ENCODE measurements around the gene GRM8.

Gene GRM8

DNA sequence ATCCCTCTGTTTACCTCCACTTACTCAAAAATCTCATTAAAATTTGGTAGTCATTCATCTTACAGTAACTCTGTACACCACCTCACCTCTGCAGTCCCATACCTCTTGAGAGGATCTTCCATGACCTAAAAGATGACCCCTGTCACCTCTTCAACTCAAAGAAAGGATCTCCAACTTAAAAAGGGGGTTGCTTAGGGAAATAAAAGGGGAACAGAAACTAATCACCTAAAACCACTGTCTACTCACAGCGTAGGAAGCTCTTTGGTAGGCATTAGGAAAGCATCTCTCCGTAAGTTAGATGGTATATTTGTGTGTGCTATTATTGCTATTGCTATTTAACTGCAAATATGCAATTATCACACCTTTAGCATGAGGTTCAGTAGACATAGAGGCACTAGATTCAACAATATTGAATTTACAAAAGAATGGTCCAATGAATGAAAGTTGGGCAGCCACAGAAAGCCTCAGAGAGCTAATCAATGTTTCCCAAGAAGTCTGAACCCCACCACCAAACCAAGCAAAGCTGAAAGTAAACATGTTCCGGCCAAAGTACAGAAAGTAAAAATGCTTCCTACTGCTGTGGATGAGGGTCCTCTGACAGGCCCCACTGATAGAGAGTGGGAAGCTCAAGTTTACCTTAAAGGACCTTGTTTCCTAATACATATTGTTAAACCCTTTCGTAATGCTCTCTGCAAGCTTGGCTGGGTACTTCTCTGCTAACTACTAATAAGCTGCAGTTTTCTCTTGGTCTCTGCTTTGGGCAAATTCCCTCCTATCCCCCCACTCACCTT lies 105.8 kb downstream of the GRM8 start:
- DNase-seq: no peak

- no peak for DNase-seq
Observed at GRCh38 chr7:127137146-127137545, 115.6 kb downstream of the GRM8 start.

DNA sequence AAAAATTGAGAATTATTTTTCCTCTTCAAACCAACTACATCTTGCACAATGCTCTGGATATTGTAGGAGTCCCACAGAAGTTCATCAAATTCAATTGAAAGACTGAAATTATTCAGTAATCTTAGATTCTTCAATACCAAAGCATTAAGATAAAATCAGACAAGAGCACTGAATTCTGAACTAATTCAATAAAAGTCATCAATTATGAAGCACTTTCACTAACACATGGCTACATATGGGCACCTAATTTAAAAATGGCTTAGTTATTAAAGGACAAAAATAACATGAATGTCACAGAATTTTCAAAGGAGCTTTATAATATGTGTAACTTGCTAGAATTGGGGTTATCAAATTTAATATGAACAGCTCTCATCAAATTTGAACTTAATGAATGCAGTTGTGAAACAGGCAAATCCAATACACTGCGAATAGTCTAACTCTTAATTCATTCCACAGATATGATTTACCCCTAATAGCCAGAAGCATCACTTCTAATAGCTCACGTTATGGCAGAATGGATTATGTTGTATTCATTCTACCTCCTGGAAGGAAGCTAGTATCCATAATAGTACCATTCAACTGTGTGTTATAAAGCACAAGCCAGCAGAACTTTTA lies 116.8 kb downstream of the GRM8 start:
- no peak for DNase-seq

DNA sequence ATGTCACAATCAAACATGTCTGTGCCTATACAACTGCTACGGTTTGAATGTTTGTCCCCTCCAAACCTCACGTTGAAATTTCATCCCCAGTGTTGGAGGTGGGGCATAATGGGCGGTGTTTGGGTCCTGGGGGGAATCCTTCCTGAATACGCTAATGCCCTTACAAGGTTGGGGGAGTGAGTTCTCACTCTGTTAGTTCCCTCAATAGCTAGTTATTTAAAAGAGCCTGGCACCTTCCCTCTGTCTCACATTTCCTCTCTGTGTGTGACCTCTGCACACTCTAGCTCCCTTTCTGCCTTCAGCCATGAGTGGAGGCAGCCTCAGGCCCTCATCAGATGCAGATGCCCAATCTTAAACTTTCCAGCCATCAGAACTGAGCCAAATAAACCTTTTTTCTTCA lies 129.5 kb downstream of the GRM8 start:
- DNase-seq: no peak

DNA sequence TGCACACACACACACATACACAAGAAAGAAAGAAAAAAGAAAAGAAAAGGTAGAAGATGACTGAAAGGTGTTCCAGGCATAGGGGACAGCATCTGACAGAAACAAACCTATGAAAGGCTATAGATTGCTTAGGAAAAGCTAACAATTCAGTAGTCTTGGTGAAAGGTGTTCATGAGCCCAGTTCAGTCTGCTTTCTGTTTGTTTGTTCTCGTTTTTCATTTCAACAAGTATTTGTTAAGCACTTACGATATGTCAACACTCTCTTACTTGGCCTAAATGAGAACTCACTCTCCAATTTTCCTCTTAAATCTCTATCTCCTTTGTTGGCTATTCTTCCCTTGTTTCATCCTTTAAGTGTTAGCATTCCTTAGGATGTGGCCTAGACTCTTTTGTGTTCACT lies 133.2 kb downstream of the GRM8 start:
- DNase-seq: no peak

DNA sequence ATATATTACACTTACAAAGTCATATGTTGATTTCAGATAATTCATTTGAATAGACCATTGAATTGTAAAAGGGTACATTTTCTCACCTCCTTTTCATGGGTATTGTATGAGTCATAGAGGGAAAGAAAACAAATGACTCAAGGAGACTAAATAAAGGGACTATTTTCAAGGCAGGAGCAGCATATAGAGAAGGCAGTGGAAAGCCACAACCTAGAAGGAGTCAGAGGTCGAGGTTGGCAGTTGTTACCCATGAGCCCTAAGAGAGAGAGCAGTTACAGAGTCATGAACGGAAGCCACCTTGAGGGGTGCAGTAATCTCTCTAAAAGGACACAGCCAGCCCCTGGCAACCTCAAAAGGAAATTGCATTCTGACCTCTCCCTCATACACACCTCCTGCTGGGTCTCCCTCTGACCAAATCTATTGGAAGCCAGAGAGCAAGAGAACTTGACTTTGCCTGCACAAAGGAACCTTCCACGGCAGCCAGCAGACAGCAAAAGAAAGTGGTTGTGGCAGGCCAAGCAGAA lies 137.9 kb downstream of the GRM8 start:
- no peak for DNase-seq

DNA sequence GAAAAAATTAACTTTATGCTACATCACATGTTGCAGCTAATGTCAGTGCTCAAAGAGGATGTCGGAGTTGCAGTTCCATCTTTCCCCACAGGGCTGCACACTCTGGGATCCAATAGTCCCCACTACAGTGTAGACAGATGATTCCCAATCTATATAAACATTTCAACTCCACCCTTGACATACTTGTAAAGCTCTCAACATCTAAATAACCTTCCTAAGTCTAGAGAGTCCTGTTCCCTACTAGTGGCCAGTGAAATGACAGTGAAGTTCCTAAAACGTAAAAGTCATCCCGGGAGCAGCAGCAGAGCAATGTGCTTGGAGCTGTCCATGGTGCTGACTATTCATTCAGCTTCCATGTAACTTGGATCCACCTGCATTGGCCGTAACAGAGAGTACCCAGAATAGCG lies 145.1 kb downstream of the GRM8 start:
- peak; percentile 85 for DNase-seq

- no peak for DNase-seq
Observed at GRCh38 chr7:127093340-127093739, 159.4 kb downstream of the GRM8 start.

DNA sequence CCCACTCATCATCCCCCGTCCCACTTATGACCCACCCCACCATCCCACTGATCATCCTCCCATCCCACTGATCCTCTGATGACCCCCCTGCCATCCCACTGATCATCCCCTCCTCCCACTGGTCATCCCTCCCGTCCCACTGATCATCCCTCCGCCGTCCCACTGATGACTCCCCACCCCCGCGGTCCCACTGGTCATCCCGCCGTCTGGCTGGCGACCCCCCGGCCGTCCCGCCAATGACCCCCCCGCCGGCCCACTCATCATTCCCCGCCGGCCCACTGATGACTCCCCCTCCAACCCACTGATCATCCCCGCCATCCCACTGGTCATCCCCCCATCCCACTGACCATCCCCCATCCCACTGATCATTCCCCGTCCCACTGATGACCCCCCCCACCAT lies 161.1 kb downstream of the GRM8 start:
- no peak for DNase-seq

GRCh38 chr7:127089146-127089545 lies 163.6 kb downstream of the GRM8 start:
- no peak for DNase-seq

DNA sequence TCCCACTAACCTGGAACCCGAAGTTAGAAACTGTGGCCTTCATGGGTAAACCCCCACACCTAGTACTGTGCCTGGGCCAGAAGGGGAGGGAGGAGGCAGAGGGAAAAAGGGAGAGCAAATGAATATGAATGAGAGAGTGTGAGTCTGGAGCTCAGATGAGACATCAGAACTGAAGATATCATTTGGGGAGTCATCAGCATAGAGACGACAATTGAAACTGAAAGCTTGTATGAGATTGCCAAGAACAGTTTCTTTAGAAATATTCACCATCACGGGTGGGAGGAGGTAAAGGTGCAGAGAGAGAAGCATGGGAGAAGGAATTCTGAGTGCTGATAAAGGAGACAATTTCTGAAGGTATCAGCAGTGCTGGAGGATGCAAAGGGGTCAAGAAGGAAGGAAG lies 171.2 kb downstream of the GRM8 start:
- no peak for DNase-seq

- DNase-seq: no peak
Observed at GRCh38 chr7:127080576-127080975, 172.2 kb downstream of the GRM8 start.

GRCh38 chr7:127066974-127067373 lies 185.8 kb downstream of the GRM8 start:
- DNase-seq: peak; percentile 1

- no peak for DNase-seq
Observed at GRCh38 chr7:127059475-127059874, 193.3 kb downstream of the GRM8 start.

- DNase-seq: no peak
Observed at GRCh38 chr7:127057918-127058317, 194.8 kb downstream of the GRM8 start.

DNA sequence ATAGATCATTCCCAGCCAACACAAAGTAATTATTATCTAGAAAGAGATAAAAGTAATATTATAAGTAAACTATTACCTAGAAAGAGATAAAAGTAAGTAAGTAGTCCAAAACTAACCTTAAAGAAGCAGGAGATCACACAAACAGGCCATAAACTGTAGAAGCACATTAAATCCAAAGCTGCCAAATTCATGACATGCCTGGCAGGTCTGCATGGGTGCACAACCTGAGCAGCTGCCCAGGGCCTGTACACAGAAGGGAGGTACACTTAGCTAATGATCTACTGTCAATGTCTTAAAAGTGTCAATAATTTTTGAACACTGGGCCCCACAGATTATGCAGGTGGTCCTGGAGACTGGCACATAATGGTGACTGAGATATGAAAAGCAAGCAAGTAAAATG lies 196.5 kb downstream of the GRM8 start:
- no peak for DNase-seq

DNA sequence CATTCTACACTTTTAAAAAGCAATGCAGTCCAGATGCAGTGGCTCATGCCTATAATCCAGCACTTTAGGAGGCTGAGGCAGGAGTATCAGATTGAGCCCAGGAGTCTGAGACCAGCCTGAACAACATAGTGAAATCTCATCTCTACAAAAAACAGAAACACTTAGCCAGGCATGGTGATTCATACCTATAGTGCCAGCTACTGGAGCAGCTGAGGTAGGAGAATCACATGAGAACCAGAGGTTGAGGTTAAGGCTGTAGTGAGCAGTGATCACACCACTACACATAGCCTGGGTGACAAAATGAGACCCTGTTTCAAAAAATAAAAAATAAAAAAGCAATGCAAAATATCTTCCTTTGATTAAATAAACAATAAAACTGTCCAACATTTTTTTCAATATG lies 205.2 kb downstream of the GRM8 start:
- DNase-seq: no peak

GRCh38 chr7:127041689-127042452 lies 210.9 kb downstream of the GRM8 start:
- DNase-seq: no peak

- DNase-seq: no peak
Observed at GRCh38 chr7:127040042-127040441, 212.7 kb downstream of the GRM8 start.

DNA sequence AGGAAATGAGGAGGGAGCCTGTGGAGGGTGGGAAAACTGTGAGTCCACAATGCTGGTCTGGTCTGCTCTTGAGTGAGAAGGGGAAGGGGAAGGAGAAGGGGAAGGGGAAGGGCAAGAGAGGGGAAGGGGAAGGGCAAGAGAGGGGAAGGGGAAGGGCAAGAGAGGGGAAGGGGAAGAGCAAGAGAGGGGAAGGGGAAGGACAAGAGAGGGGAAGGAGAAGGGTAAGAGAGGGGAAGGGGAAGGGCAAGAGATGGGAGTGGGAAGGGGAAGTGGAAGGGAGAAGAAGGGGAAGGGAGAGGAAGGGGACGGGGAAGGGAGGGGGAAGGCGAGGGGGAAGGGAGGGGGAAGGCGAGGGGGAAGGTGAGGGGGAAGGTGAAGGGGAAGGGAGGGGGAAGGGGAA lies 213.2 kb downstream of the GRM8 start:
- no peak for DNase-seq

- DNase-seq: no peak
Observed at GRCh38 chr7:127035203-127035849, 217.4 kb downstream of the GRM8 start.

GRCh38 chr7:127034186-127034806 lies 218.4 kb downstream of the GRM8 start:
- DNase-seq: no peak

- DNase-seq: no peak
Observed at GRCh38 chr7:127029823-127030222, 222.9 kb downstream of the GRM8 start.

All from hematopoietic multipotent progenitor cell treated with erythropoietin and hydrocortisone succinate and interleukin-3 and kit ligand, for 6 days (in vitro differentiated cells).